ENCODE results near the gene VGLL4.
A peak's percentile ranks its signal among the peaks of the same experiment; 100 is the strongest.

Gene VGLL4

DNA sequence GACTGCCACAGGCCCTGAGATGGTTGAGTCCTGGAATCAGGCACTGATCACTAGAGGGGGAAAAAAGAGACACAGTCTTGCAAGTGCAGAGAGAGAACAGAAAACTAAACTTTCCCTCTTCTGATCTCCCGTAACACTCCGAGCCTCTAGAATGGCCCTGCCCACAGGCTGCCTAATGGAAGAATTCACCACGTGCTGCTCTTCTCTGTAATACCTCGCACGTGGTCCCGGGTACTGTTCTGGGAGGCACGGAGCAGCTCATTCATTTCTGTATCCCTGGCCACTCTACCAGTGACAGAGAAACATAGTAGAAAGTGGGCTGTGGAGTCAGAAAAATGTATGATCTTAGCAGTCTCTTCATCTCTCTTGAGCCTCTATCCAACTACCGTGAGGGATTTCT, 30.4 kb downstream of the VGLL4 start:
- no peak for DNase-seq
- in situ Hi-C loops (cut with MboI; ENCODE audit: low pct_unique_long_range_greater_than_20kb, low sequenced_read_pairs), result no loop called here

DNA sequence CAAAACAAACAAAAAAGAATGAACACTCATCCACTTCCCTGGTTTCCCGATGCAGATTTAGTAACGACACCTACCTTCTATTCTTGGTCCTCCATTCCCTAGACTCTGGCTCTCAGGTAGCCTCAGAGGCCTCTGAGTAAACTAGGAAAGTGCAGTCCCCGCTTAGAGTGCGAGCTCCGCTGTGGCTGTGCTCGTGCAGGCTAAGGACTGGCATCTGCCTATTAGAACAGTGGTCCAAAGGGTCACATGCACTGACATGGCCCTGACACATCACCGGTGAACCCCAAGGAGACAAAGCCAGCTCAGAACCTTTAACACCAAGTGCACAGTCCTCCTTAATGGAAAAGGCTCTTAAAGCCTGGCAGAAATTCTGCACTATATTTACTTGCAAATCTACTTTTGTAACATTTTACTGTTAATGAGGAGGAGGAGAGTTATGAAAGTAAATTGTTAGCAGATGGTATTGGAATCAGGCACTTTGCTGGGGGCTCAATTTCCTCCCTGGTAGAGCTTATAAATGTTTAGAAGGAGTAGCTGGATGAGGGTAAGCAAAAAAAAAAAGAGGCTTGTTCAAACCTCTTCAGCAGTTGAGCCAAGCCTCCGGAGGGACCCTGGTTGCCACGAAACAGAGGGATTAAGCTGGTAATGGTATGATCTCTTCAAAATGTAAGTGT, 31.1 kb downstream of the VGLL4 start:
- in situ Hi-C loops (cut with MboI; ENCODE audit: low pct_unique_long_range_greater_than_20kb, low sequenced_read_pairs), result no loop called here
- no peak for DNase-seq

DNA sequence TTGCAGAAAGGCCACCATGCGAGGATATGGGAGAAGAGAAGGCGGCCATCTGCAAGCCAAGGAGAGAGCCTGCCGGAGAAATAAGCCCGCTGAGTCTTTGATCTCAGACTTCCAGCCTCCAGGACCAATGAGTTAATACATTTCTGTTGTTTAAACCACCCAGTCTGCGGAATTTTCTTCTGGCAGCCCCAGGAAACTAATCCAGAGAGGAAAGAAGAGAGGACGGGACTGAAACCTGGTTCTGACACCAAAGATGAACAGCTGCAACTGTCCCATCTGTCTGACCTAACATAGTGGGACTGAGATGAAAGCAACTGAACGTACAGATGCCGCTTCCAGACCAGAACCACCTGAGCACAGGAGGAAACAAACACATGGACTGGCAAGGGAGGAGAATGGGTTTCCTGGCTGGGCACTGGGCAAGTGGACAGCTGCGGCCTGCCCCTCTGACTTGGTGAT, 32.3 kb downstream of the VGLL4 start:
- in situ Hi-C loops (cut with MboI; ENCODE audit: low pct_unique_long_range_greater_than_20kb, low sequenced_read_pairs), result no loop called here
- no peak for DNase-seq

DNA sequence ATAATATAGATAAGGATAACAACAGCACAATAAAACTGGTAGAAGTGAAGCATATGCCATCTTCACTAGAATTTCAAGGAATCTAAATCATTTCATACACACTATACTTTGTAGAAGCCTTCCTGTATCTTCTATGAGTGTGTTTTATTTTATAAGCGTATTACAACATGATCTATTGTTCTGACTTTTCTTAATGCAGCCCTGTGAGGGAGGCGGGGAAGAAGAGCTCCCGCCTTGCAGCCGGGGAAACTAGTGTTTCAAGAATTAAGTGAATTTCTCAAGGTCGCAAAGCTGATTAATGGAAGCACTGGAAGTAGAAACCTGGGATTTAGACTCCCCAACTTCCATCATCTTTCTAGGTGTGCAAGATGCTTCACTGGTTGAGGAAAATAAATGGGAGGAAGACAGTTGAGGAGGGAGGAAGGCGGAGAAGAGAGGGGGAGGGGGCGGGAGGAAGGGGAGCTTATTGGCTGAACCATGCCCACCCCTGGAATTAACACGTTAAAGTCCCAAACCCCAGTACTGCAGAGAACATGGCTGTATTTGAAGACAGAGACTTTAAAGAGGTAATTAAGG, 32.9 kb downstream of the VGLL4 start:
- DNase-seq, result no peak
- in situ Hi-C loops (cut with MboI; ENCODE audit: low pct_unique_long_range_greater_than_20kb, low sequenced_read_pairs), result no loop called here

DNA sequence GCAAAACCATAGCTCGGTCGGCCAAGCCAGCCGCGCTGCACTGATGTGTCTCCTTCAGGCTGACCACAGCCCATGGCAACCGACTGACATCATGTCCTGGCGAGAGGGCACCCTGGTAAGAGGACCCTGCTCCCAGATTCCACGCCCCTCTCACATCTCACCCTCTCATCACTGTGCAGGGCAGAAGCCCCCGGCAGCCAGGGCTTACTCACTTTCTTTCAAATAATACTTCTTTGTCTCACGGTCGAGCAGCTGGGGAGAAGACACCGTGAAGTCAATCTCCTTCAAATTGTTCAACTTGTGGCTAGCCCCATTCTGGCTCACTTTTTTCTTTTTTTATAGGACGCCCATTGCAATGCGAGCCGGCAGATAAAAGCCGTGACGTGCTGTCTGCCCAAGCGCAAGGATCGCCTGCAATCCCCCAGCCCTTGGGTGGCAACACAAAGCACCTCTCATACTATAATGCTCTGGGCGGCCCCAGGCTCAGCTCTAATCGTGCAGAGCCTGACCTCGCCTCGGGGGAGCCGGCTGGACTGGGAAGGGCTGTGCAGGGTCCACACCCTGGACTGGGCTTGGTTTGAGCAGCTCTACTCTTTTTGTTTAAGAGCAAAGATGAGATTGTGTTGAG, 33.6 kb downstream of the VGLL4 start:
- no peak for DNase-seq
- in situ Hi-C loops (cut with MboI; ENCODE audit: low pct_unique_long_range_greater_than_20kb, low sequenced_read_pairs), result no loop called here

DNA sequence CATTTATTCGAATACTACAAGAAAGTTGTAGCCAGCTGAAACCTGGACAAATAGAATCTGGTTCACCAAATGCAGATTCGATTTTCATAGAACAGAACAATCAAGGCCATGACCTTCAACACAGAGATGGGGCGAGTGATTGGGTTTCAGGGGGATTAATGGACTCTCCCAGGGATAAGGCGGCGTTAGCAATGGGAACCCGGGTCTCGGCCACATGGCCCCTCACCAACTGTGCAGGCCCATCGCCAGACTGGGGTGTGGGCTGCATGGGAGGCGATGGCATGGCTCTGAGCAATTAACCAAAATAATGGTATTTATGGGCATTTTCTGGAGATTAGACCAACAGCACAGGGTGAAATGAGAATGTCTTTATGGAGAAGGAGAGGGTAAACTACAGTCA, 34.2 kb downstream of the VGLL4 start:
- no peak for DNase-seq
- in situ Hi-C loops (cut with MboI; ENCODE audit: low pct_unique_long_range_greater_than_20kb, low sequenced_read_pairs), result no loop called here

DNA sequence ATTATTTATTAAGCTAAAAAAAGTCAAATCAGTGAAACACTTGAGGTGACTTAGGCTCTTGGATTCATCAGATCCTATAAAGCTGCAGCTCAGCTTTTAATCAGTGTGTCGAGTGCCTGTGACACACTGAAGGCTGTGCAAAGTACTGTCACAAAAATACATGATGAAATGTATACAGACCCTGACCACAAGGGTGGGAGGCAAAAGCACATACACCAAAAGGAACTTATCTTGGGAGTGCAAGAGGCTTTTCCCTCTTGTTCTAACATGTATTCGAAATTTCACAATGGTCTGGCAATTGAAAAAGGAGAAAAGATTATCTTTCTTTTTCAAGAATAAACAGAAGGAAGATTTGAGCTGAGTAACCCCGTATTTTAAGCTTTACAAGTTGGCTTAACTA, 35.9 kb downstream of the VGLL4 start:
- peak; percentile 74 for DNase-seq
- in situ Hi-C loops (cut with MboI; ENCODE audit: low pct_unique_long_range_greater_than_20kb, low sequenced_read_pairs), result no loop called here

DNA sequence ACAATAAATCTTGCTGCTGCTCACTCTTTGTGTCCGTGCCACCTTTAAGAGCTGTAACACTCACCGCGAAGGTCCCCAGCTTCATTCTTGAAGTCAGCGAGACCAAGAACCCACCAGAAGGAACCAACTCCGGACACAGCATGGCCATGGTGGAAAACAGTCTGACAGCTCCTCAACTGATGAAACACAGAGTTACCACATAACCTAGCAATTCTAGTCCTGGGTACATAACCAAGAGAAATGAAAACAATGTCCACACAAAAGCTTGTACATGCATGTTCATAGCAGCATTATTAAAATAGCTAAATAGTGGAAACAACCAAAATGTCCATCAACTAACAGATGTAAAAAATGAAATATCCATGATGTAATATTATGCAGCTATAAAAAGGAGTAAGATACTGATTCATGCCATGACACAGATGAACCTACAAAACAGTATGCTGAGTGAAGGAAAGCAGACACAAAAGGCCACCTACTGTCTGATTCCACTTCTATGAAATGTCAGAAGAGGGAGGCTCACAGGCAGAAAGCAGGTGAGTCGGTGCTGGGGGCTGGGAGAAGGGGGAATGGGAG, 36.8 kb downstream of the VGLL4 start:
- in situ Hi-C loops (cut with MboI; ENCODE audit: low pct_unique_long_range_greater_than_20kb, low sequenced_read_pairs), result no loop called here
- no peak for DNase-seq

DNA sequence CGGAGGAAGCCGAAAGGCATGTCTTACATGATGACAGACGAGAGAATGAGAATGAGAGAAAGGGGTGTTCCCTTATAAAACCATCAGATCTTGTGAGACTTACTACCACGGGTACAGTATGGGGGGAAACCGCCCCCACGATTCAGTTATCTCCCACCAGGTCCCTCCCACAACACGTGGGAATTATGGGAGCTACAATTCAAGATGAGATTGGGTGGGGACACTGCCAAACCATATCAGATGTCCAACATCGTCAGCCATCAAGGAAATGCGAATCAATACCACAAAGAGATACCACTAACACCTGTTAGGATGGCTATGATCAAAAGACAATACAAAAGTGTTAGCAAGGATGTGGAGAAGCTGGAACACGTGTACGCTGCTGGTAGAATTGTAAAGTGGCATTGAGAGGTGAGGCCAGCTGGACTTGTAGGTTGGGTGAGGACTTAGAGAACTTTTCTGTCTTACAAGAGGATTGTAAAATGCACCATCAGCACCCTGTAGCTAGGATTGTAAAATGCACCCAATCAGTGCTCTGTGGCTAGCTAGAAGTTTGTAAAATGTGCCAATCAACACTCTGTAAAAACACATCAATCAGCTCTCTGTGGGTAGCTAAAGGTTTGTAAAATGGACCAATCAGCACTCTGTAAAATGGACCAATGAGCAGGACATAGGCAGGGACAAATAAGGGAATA, 37.5 kb downstream of the VGLL4 start:
- in situ Hi-C loops (cut with MboI; ENCODE audit: low pct_unique_long_range_greater_than_20kb, low sequenced_read_pairs), result no loop called here
- no peak for DNase-seq

DNA sequence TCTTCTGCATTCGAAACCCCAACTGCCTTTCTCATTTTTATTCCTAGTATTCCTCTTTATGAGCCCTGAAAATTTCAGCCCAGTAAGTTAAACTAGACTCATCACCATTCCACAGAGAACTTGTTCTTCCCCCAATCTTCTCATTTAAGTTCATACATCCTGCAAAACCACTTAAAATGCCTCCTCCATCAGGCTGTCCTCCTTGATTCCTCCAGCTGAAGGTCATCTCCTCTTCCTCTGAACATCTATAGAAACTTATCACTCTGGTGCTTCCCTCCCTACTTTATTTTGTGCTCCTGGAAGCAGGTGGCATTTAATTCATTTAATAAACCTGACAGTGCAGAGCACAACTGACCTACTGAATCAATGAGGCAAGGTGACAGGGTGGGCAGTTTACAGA, 38.3 kb downstream of the VGLL4 start:
- no peak for DNase-seq
- in situ Hi-C loops (cut with MboI; ENCODE audit: low pct_unique_long_range_greater_than_20kb, low sequenced_read_pairs), result no loop called here

DNA sequence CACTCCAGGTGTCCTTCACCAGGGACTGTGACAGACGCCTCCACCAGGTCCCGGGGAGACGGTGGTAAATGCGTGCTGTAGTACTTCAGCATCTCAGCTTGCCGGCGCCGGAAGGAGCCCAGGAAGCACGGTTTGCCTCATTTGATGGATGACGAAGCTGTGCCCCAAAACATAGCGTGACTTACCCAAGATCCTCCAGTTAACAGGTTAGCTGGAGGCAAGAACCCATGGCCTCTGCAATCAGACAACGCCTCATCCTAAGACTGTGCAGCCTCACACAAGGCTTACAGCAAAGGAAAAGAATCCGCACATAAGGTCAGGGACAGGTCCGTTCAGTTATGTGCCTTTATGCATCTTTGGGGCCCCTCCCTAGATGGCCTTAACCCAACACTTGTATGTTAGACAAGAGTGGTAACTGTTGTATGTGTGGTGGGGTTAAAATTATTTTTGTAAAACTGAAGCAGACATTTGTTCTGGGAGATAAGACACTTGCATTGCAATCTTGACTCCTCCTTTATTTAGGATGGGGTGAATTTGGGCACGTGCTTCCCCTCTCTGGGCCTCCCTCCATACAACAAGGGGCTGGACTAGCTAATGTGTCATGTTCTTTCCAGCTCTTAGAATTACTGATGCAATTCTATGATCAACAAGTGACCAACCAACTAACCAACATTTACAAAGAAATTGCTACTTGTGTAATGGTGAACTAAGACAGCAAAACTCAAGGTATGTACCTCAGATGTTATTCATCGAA, 39.4 kb downstream of the VGLL4 start:
- DNase-seq, result no peak
- in situ Hi-C loops (cut with MboI; ENCODE audit: low pct_unique_long_range_greater_than_20kb, low sequenced_read_pairs), result no loop called here

DNA sequence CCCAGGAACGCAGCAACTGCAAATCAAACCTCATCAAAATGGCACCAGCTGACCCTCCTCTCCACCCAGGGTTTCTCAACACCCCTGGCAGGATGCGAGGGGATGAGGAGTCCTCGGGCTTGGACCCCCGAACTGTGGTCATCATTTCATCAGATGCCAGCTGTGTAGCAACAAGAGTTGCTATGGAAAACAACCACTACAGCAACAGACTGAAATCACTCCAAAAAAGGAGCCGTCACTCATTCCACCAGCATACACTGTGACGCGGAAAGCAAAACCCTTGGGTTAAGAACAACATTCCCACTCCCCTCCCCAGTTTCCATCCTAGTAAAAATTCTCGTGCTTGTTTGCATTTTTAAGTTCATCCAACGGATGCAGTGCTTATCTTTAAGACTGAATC, 40.1 kb downstream of the VGLL4 start:
- DNase-seq, result no peak
- in situ Hi-C loops (cut with MboI; ENCODE audit: low pct_unique_long_range_greater_than_20kb, low sequenced_read_pairs), result no loop called here

DNA sequence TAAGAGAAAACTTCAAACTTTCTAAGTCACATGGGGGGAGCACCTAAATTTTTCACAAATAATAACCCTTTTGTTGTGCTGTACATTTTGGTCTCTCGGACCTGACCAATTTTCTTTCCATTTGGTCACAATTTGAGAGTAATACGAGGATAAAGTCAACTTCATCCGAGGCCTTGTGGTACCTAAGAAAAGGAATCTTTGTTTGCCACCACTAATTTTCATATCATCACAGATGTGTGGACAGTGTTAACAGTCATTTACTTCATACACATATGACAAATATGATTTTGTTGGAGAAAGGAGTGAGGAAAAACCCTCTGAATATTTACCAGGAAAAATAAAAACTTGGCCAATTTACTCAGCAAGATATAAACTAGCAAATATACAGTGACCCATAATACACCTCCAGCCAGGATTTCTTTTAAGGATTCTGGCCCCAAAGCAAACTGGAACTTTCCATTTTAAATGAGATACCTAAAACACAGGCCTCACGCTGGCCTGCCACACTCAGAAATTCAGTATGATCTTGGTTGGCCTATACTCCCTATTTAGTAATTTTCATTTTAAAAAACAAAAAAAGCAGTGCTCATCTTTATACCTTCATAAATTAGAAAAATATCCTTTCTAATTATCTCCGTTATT, 40.7 kb downstream of the VGLL4 start:
- in situ Hi-C loops (cut with MboI; ENCODE audit: low pct_unique_long_range_greater_than_20kb, low sequenced_read_pairs), result no loop called here
- no peak for DNase-seq

DNA sequence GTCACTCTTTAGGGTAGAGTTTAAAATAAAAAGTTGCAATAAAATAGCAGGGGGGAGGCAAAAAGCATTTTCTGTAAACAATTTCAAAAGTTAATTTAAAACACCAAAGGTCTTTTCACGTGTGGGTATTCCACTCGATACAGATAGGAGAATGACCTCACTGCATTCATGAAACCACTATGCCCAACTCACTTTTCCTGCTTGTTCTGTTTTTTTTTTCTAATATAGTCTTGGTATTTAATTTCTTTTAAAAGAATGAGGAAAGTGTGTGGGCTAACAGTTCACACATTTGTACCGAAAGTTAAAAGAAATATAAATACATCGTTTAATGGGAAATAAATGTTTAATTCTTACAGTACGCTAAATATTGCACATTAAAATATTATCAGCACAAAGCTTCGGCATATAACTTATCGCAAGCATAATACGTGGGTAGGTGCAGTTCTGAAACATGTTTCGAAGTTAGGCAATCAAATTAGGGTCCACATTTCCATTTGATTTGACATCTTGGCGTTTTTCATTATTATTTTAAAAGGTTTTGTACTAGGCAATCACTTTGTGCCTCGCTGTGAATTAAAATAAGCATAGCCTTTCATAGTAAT, 41.4 kb downstream of the VGLL4 start:
- DNase-seq, result no peak
- in situ Hi-C loops (cut with MboI; ENCODE audit: low pct_unique_long_range_greater_than_20kb, low sequenced_read_pairs), result no loop called here

DNA sequence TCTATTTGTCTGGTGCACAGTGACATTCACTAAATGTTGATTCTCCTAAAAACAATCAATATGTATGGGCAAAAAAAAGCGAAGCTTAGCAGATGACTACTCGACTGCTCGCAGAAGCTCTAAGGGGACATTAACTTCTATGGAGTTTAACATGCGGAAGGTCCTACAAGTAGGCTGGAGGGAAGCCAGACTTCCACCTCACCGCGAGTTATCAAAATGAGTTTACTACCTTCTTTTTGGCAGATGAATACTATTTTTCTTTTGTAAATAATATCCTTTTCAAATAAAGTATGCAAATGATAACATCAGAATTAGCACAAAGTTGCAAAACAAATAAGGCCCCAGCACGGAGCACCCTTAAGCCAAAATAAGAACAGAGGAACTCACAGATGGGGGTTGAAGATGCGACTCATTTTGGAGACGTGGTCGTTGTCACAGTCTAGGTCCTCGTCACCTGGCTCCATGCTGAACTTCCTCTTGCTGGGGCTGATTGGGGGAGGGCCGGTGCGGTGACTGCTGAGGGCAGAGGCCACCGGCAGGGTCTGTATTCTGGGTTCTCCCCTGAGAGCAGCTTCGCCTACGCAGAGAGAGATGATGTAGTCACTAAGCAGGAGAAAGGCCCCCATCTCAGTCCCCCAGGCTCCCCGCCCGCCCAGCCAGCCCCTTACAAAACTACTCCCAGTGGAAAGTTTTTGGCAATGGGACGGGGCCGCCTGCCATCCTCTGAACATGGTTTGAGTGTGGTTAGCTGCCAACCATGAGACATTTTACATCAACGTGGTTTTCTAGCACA, 42.1 kb downstream of the VGLL4 start:
- DNase-seq, result peak; percentile 64
- in situ Hi-C loops (cut with MboI; ENCODE audit: low pct_unique_long_range_greater_than_20kb, low sequenced_read_pairs), result no loop called here

DNA sequence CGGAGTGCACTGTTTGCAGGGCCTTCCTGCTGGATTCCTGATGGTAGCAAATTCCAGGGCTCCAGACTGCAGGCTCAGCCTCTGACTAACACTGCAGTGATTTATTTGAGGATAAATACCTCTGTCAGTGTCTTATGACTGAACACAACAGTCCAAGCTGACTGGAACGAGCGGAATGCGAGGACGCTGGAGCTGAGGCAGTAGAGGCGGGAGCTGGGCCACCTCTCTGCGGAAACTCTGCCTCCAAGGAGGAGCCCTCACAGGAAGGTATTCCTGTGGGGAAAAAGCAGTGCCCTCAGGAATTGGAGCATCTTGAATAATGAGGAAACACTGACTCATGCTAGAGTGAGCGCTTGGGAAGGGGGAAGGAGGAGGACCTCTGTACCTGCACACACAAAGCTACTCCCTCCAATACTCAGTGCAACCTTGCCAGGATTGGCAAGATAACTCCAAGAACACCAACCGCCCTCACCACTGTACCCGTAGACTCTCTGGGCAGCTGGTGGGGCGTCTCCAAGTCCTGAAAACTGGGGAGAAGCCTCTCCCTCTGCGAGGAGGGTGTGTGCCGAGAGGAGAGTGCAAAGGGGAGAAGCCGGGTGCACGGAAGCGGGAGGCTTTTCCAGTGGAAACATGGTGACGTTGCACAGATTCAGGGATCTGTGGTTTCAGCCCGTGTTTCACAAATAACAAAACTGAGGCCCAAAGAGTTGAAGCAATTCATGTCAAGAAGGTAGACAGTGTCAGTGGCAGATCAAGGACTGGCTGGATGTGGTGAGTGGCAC, 43.0 kb downstream of the VGLL4 start:
- in situ Hi-C loops (cut with MboI; ENCODE audit: low pct_unique_long_range_greater_than_20kb, low sequenced_read_pairs), result no loop called here
- no peak for DNase-seq

DNA sequence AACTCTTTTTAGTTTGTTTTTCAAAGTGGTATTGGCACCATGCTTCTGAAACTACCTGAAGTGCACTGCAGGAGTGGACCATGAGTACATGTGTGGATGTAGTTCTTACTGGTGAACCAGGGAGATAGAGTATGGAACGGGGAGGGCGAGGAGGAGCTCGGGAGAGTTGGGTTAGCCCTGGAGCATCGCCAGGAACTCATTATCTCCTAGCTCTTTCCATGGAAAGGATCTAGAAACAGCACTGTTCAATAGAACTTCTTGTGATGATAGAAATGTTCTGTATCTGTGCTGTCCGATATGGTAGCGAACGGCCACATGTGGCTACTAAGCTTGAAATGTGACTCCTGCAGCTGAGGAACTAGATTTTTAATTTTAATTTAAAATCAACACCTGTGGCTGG, 47.3 kb downstream of the VGLL4 start:
- in situ Hi-C loops (cut with MboI; ENCODE audit: low pct_unique_long_range_greater_than_20kb, low sequenced_read_pairs), result no loop called here
- no peak for DNase-seq

All from KBM-7 (cell line).